AG04449 (cell line): ENCODE results near the gene MRPL9.
"Not testable (repeated sequence)": the region's sequence is repeated elsewhere in the genome, so short reads cannot be mapped to it uniquely, and the experiment has no call there.

Source experiments
- CTCF ChIA-PET: fragments of 350-600 bp; formaldehyde crosslinking; extraction: SDS; loops from one replicate; lab custom pipeline; 2021; ENCODE audit warnings: antibody characterized with exemption; lab: Yijun Ruan, JAX
- POLR2A ChIA-PET: fragments of 400-600, 350-600 bp; formaldehyde crosslinking; extraction: SDS; loops from one replicate; lab custom pipeline; 2020; ENCODE audit warnings: antibody characterized with exemption, inconsistent platforms; lab: Yijun Ruan, JAX
- DNase-seq: peaks from one replicate; pipeline ENCODE4 v3.0.0-alpha.2; 2010; ENCODE audit warnings: low read depth, low spot score
- H3K4me3 ChIP-seq: 2 replicates; pipeline ENCODE4 v1.5.1; 2011; ENCODE audit warnings: low read depth, mild to moderate bottlenecking, control low read depth, low read length
- CTCF ChIP-seq: IDR thresholded peaks from one replicate; pipeline ENCODE4 v1.5.1; 2011; ENCODE audit warnings: mild to moderate bottlenecking, moderate library complexity, low read length, control low read depth, inconsistent platforms; ENCODE audit not compliant: insufficient read depth; ENCODE audit errors: missing control alignments

MRPL9 gene

GRCh38 chr1:151737479-151737878 lies 25.8 kb downstream of the MRPL9 start:
- H3K4me3 ChIP-seq: no peak overlapping the region
- ChIA-PET CTCF (interaction anchor here (1.5 to 2.6 kb wide), 4 partner anchors 9 to 293 kb away, joined by 3 to 12 read pairs (median 8); no protein-coding TSS in a partner anchor), POLR2A (no interaction called here)
- TF ChIP-seq CTCF: no peak
- no peak for DNase-seq

GRCh38 chr1:151737026-151737425 lies 26.3 kb downstream of the MRPL9 start:
- ChIA-PET POLR2A (no interaction called here), CTCF (interaction anchor here (2.4 to 2.6 kb wide), 3 partner anchors 8 to 292 kb away, joined by 6 to 12 read pairs (median 10); no protein-coding TSS in a partner anchor)
- no peak for DNase-seq
- H3K4me3 ChIP-seq: no peak overlapping the region
- no peak for TF ChIP-seq CTCF

- POLR2A ChIA-PET: not testable (repeated sequence)
These were observed 29.3 kb downstream of the MRPL9 start for GRCh38 chr1:151733995-151734394.

DNA sequence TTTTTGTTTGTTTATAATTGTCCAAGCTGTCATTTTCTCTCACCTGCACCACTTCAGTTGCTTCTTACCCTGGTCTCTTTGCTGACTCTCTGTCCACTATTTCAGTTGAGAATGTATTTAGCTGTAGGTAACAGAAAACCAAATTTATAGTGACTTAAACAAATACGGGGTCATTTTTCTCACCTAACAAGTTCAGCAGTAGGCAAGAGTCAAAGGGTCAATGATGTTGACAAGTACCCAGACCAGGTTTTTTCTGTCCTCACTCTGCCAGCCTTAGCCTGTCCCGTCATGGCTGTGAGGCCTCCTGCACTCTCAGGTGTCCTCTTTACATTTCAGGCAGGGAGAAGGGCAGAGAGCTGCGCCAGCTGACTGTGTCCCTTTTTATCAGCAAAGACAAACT lies 30.2 kb downstream of the MRPL9 start:
- TF ChIP-seq CTCF: no peak
- no peak for DNase-seq
- CTCF ChIA-PET: interaction anchor here (0.7 to 3.5 kb wide), 10 partner anchors 10 to 289 kb away, joined by 3 to 33 read pairs (median 12); partner anchors contain the start of gene RIIAD1
- no peak overlapping the region for H3K4me3 ChIP-seq
- POLR2A ChIA-PET: no interaction called here

More at GRCh38 chr1:151733995-151734394, 29.3 kb downstream of the MRPL9 start:
- not testable (repeated sequence) for DNase-seq, H3K4me3 ChIP-seq
- CTCF ChIA-PET: interaction anchor here (0.8 to 3.5 kb wide), 39 partner anchors 7 to 632 kb away, joined by 3 to 33 read pairs (median 4); partner anchors contain the start of gene RIIAD1

DNA sequence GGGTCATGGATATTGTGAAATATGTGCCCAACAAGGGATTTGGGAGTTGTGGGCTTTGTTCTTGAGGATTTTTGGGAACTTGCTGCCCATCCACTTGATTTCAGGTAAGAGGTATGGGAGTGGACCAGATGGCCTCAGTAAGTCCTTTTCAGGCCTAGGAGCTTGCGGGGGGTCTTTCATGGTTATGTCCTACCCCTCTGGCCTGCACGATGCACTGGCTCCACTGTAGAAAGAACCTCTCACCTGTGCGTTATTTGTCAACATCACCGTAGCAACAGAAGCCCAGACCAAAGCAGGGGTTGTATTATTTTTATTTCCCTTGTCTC lies 33.4 kb downstream of the MRPL9 start:
- H3K4me3 ChIP-seq: no peak overlapping the region
- ChIA-PET CTCF (interaction anchor here (1.1 kb wide), 1 partner anchor 39 kb away, joined by 3 read pairs; no protein-coding TSS in a partner anchor), POLR2A (interaction anchor here (0.7 kb wide), 1 partner anchor 13 kb away, joined by 4 read pairs; no protein-coding TSS in a partner anchor)
- DNase-seq: no peak
- TF ChIP-seq CTCF: no peak

DNA sequence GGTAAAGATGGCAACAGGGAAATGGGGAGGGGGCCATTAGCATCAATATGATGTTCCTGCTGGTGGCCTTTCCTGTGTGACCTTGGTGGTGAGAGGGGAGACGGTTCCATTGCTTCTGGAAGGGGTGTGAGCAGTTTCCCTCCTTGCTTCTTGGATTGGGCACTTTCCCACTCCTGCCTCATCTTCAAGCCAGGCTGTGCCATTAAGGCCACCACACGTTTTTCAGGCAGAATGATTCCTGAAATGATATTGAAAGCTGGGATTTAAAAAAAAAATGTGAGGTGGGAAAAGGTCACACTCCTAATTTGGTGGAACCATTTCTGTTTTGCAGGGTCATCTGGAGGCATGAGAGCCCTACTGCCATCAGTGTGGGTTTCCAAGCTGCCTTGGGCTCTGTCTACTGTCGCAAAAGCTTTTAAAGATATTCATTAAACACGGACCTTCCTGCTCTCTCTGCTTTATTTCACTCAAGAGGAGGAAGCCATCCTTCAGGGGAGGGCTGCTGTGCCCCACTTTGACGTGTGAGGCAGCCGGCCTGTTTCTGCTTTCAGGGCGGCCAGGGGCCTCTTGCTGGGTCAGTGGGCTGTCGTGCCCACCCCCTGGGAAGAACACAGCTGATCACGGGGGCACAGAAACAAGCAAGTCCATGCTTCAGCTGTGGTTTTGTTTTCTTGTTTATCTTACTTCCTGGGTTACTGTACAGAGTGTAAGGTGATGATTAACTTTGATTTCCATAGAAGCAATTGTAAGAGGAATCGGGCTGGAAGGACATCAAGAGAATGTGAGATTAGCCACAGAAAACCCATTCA lies 33.9 kb downstream of the MRPL9 start:
- no peak for DNase-seq
- ChIA-PET POLR2A (interaction anchor here (0.7 kb wide), 1 partner anchor 12 kb away, joined by 4 read pairs; no protein-coding TSS in a partner anchor), CTCF (interaction anchor here (0.9 to 3.8 kb wide), 6 partner anchors 8 to 138 kb away, joined by 3 to 29 read pairs (median 4); no protein-coding TSS in a partner anchor)
- H3K4me3 ChIP-seq: no peak overlapping the region
- no peak for TF ChIP-seq CTCF
